Stimulated activated CD4-positive, alpha-beta T cell treated with anti-CD3 and anti-CD28 coated beads, Interleukin-4, amount 100 ng/mL, for 4 hours (primary cell): ENCODE results near the gene FUT6.

Experiments
- DNase-seq, 2 experiments: peaks; one replicate each; pipeline ENCODE4 v3.0.0-alpha.2; 2020

Gene FUT6

GRCh38 chr19:5804516-5805461, 34.7 kb downstream of the FUT6 start, which contains the start of gene NRTN:
NRTN (plus strand) TSS chr19:5805067; CDS start chr19:5824166, 19,099 bp downstream.
- DNase-seq: peak; percentile 60 to 62

GRCh38 chr19:5803752-5804515, 35.6 kb downstream of the FUT6 start:
- DNase-seq: peak; percentile 86 to 94

GRCh38 chr19:5803441-5803751, 36.1 kb downstream of the FUT6 start:
- no peak for DNase-seq

GRCh38 chr19:5801796-5802619, 37.5 kb downstream of the FUT6 start:
- DNase-seq: no peak

- DNase-seq: no peak
These were observed 38.9 kb downstream of the FUT6 start for GRCh38 chr19:5800361-5801270.

GRCh38 chr19:5799247-5800241, 40.0 kb downstream of the FUT6 start:
- DNase-seq: no peak

- no peak for DNase-seq
These were observed 41.3 kb downstream of the FUT6 start for GRCh38 chr19:5798244-5798643.

GRCh38 chr19:5795382-5795919, 44.1 kb downstream of the FUT6 start:
- no peak for DNase-seq

- DNase-seq: no peak
These were observed 46.3 kb downstream of the FUT6 start for GRCh38 chr19:5793188-5793587.

GRCh38 chr19:5792224-5792623, 47.3 kb downstream of the FUT6 start:
- DNase-seq: no peak

GRCh38 chr19:5790559-5791520, 48.7 kb downstream of the FUT6 start, which contains the start of gene DUS3L:
DUS3L (minus strand) TSS chr19:5791163; CDS start chr19:5791141, 22 bp downstream.
- DNase-seq: peak; percentile 91 to 94

- DNase-seq: no peak
These were observed 49.5 kb downstream of the FUT6 start for GRCh38 chr19:5789886-5790558.

GRCh38 chr19:5789351-5789761, 50.1 kb downstream of the FUT6 start:
- no peak for DNase-seq

GRCh38 chr19:5788422-5788821, 51.1 kb downstream of the FUT6 start:
- DNase-seq: no peak

- DNase-seq: no peak
These were observed 51.9 kb downstream of the FUT6 start for GRCh38 chr19:5787409-5788182.

GRCh38 chr19:5786593-5787408, 52.7 kb downstream of the FUT6 start:
- DNase-seq: no peak

- no peak for DNase-seq
These were observed 54.1 kb downstream of the FUT6 start for GRCh38 chr19:5785423-5785822.
